Endothelial cell (in vitro differentiated cells): ENCODE measurements around the gene PTTG1IP2. TPM values are rescaled to one million over a fixed set of nuclear protein-coding genes. Genes with fewer than 3 reads are reported as not detected.

Source experiments
- DNase-seq: peaks from one replicate; pipeline ENCODE4 v3.0.0; 2021; ENCODE audit warnings: low spot score
- H3K27ac Mint-ChIP-seq: one replicate; pipeline ENCODE4 v1.8.0; 2021; ENCODE audit warnings: mixed read lengths, inconsistent platforms; ENCODE audit not compliant: unreplicated experiment
- H3K27me3 Mint-ChIP-seq: one replicate; pipeline ENCODE4 v1.8.0; 2021; ENCODE audit warnings: mild to moderate bottlenecking, moderate library complexity, mixed read lengths, inconsistent platforms; ENCODE audit not compliant: unreplicated experiment
- H3K36me3 Mint-ChIP-seq: one replicate; pipeline ENCODE4 v1.8.0; 2021; ENCODE audit warnings: mild to moderate bottlenecking, low read depth, mixed read lengths, inconsistent platforms; ENCODE audit not compliant: unreplicated experiment
- H3K4me1 Mint-ChIP-seq: one replicate; pipeline ENCODE4 v1.8.0; 2021; ENCODE audit warnings: mild to moderate bottlenecking, mixed read lengths, inconsistent platforms; ENCODE audit not compliant: unreplicated experiment
- H3K4me3 Mint-ChIP-seq: one replicate; pipeline ENCODE4 v1.8.0; 2021; ENCODE audit warnings: mild to moderate bottlenecking, mixed read lengths, inconsistent platforms; ENCODE audit not compliant: unreplicated experiment
- H3K9me3 Mint-ChIP-seq: one replicate; pipeline ENCODE4 v1.8.0; 2021; ENCODE audit warnings: mixed read lengths, inconsistent platforms; ENCODE audit not compliant: unreplicated experiment
- total RNA-seq: library from RNA; stranded (reverse); fragmentation: NEBNext Ultra II Directional; extraction: Animal tissue kit (Norgen Biotek cat#: 25700); gene quantifications from one replicate; pipeline ENCODE4 v1.2.1, GENCODE V29; 2021; ENCODE audit not compliant: unreplicated experiment
- TF ChIP-seq, protein P1 (sequence below): fragments of 200-600 bp; sonication (generic); IDR thresholded peaks from one replicate; pipeline ENCODE4 v1.5.0; 2021; ENCODE audit warnings: antibody characterized with exemption; ENCODE audit not compliant: unreplicated experiment

Gene PTTG1IP2
- total RNA-seq, 1 donor from 2014 or later: not detected

- Mint-ChIP-seq H3K27me3 (no peaks in the 10 kb centered on the region), H3K9me3 (no peaks in the 10 kb centered on the region), H3K27ac (no peak overlapping the region), H3K36me3 (no peaks in the 10 kb centered on the region), H3K4me3 (no peak overlapping the region), H3K4me1 (no peaks in the 10 kb centered on the region)
- TF ChIP-seq, protein P1, sequence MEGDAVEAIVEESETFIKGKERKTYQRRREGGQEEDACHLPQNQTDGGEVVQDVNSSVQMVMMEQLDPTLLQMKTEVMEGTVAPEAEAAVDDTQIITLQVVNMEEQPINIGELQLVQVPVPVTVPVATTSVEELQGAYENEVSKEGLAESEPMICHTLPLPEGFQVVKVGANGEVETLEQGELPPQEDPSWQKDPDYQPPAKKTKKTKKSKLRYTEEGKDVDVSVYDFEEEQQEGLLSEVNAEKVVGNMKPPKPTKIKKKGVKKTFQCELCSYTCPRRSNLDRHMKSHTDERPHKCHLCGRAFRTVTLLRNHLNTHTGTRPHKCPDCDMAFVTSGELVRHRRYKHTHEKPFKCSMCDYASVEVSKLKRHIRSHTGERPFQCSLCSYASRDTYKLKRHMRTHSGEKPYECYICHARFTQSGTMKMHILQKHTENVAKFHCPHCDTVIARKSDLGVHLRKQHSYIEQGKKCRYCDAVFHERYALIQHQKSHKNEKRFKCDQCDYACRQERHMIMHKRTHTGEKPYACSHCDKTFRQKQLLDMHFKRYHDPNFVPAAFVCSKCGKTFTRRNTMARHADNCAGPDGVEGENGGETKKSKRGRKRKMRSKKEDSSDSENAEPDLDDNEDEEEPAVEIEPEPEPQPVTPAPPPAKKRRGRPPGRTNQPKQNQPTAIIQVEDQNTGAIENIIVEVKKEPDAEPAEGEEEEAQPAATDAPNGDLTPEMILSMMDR: no peak
- DNase-seq: no peak
These were observed 25.8 kb downstream of the PTTG1IP2 start for GRCh38 chr7:90495241-90495640.

- Mint-ChIP-seq H3K4me3 (no peak overlapping the region), H3K27ac (no peak overlapping the region), H3K9me3 (no peaks in the 10 kb centered on the region), H3K36me3 (no peaks in the 10 kb centered on the region), H3K4me1 (no peaks in the 10 kb centered on the region), H3K27me3 (peaks cover 2% of the 10 kb centered on the region)
- DNase-seq: no peak
- TF ChIP-seq, protein P1: no peak
These were observed 33.1 kb downstream of the PTTG1IP2 start for GRCh38 chr7:90502539-90502938.

DNA sequence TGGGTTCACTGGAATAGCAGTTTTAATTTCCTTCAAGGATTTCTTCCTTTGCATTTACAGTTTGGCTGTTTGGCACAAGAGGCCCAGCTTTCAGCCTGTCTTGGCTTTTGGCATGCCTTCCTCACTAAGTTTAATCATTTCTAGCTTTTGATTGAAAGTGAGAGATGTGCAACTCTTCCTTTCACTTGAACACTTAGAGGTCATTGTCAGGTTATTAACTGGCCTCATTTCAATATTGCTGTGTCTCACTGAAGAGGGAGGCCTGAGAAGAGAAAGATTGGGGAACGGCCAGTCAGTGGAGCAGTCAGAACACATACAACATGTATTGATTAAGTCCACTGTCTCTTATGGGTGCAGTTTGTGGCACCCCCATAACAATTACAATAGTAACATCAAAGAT lies 33.9 kb downstream of the PTTG1IP2 start:
- Mint-ChIP-seq H3K36me3 (no peaks in the 10 kb centered on the region), H3K9me3 (no peaks in the 10 kb centered on the region), H3K27me3 (peaks cover 2% of the 10 kb centered on the region), H3K4me3 (no peak overlapping the region), H3K27ac (no peak overlapping the region), H3K4me1 (no peaks in the 10 kb centered on the region)
- TF ChIP-seq, protein P1: no peak
- DNase-seq: no peak

DNA sequence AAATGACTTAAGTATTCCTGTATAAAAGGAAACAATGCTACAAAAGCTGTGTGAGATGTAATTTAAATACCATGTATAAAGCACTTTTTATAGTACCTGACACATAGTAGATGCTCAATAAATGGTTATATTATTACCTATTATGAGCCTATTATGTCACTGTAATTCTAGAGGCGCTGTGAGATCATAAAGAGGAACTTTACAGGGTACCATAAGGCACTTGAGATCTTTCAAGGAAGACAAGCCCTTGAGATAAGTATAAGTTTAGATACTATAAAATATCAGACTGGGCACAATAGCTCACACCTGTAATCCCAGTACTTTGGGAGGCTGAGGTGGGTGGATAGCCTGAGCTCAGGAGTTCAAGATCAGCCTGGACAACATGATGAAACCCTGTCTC lies 38.3 kb downstream of the PTTG1IP2 start:
- TF ChIP-seq, protein P1: no peak
- Mint-ChIP-seq H3K27me3 (peaks cover 2% of the 10 kb centered on the region), H3K36me3 (no peaks in the 10 kb centered on the region), H3K4me1 (no peaks in the 10 kb centered on the region), H3K9me3 (no peaks in the 10 kb centered on the region), H3K4me3 (no peak overlapping the region), H3K27ac (no peak overlapping the region)
- DNase-seq: no peak

DNA sequence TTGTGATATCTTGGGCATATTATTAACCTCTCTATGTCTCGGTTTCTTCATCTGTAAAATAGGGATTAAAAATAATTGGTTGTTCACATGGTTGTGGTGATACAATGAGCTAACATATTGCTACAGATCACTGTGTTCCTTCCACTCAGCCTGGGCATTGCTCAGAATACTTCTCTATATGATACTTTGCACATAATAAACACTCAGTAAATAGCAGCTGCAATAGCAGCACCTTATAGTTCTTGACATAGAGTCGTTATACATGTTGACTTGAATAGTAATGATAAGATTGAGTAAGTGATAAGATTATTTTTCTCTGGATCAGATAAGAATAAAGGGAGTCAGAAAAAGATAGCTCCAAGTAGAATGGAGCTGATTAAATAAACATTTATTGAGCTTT lies 42.3 kb downstream of the PTTG1IP2 start:
- TF ChIP-seq, protein P1: no peak
- Mint-ChIP-seq H3K27me3 (no peaks in the 10 kb centered on the region), H3K36me3 (no peaks in the 10 kb centered on the region), H3K9me3 (no peaks in the 10 kb centered on the region), H3K27ac (no peak overlapping the region), H3K4me1 (no peaks in the 10 kb centered on the region), H3K4me3 (no peak overlapping the region)
- DNase-seq: no peak
